RWPE2 (cell line): Measurements from ENCODE around the gene HELZ.

Source experiments
- ATAC-seq: fragments of 200-7000 bp; cut with Tn5 transposase; 3 replicates; pipeline ENCODE4 v1.9.1; 2021; ENCODE audit warnings: low read depth
- DNase-seq: peaks from one replicate; pipeline ENCODE4 v3.0.0-alpha.2; 2020; ENCODE audit warnings: low spot score
- H3K27ac ChIP-seq: fragments of 450-650 bp; 2 replicates; pipeline ENCODE4 v1.5.1; 2017; ENCODE audit warnings: mild to moderate bottlenecking; ENCODE audit not compliant: poor library complexity, severe bottlenecking
- H3K27me3 ChIP-seq: fragments of 250-450 bp; sonication (Bioruptor Pico); 2 replicates; pipeline ENCODE4 v1.5.1; 2021; ENCODE audit warnings: mild to moderate bottlenecking, moderate library complexity; ENCODE audit not compliant: insufficient read depth, poor library complexity, severe bottlenecking
- H3K36me3 ChIP-seq: fragments of 250-450 bp; sonication (Bioruptor Pico); 2 replicates; pipeline ENCODE4 v1.5.1; 2020; ENCODE audit warnings: low read depth, mild to moderate bottlenecking, moderate library complexity
- H3K4me1 ChIP-seq: fragments of 250-450 bp; sonication (Bioruptor Pico); 2 replicates; pipeline ENCODE4 v1.5.1; 2021; ENCODE audit warnings: mild to moderate bottlenecking, moderate library complexity; ENCODE audit not compliant: insufficient read depth, poor library complexity, severe bottlenecking
- H3K4me3 ChIP-seq: fragments of 250-450 bp; sonication (Bioruptor Pico); 2 replicates; pipeline ENCODE4 v1.5.1; 2021; ENCODE audit warnings: mild to moderate bottlenecking, moderate library complexity; ENCODE audit not compliant: severe bottlenecking
- H3K9me3 ChIP-seq: fragments of 250-450 bp; sonication (Bioruptor Pico); 2 replicates; pipeline ENCODE4 v1.5.1; 2021; ENCODE audit warnings: mild to moderate bottlenecking, moderate library complexity; ENCODE audit not compliant: severe bottlenecking
- TF ChIP-seq, protein P1 (sequence below): fragments of 450-650 bp; IDR thresholded peaks from one replicate; pipeline ENCODE4 v1.5.1; 2017; ENCODE audit warnings: mild to moderate bottlenecking, moderate library complexity; ENCODE audit not compliant: poor library complexity, severe bottlenecking

HELZ gene

DNA sequence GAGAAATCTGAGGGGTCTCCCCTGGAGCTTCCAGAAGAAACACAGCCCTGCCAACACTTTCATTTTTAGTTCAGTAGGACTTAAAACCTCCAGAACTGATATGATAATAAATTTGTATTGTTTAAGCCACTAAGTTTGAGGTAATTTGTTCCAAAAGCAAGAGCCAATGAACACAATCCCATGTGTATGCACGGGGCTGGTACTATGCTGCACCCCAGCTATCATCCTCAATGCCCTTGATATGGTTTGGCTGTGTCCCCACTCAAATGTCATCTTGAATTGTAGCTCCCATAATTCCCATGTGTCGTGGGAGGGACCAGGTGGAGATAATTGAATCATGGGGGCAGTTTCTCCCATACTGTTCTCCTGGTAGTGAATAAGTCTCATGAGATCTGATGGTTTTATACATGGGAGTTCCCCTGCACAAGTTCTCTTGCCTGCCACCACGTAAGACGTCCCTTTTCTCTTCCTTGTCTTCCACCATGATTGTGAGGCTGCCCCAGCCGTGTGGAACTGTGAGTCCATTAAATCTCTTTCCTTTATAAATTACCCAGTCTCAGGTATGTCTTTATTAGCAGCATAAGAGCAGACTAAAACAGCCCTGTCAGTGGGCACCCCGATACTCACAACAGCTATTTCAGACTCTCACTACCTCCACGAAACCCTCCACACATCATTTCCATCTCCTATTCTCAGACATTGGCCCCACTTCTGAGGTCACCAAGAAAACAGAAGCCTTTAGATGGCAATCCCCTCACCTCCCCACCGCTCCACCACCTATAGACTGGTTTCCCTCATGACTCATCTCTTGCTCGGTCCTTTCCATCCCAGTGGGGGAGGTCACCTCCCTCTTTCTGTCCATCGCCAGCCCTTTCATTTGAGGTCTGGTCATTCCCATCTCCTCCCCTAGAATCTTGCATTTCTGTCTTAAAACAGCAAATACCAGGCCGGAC is 209.6 kb downstream of the HELZ start:
- Histone ChIP-seq H3K4me3 (no peak overlapping the region), H3K36me3 (no peaks in the 10 kb centered on the region), H3K27ac (no peak overlapping the region), H3K27me3 (no peaks in the 10 kb centered on the region), H3K4me1 (no peaks in the 10 kb centered on the region), H3K9me3 (no peaks in the 10 kb centered on the region)
- TF ChIP-seq, protein P1, sequence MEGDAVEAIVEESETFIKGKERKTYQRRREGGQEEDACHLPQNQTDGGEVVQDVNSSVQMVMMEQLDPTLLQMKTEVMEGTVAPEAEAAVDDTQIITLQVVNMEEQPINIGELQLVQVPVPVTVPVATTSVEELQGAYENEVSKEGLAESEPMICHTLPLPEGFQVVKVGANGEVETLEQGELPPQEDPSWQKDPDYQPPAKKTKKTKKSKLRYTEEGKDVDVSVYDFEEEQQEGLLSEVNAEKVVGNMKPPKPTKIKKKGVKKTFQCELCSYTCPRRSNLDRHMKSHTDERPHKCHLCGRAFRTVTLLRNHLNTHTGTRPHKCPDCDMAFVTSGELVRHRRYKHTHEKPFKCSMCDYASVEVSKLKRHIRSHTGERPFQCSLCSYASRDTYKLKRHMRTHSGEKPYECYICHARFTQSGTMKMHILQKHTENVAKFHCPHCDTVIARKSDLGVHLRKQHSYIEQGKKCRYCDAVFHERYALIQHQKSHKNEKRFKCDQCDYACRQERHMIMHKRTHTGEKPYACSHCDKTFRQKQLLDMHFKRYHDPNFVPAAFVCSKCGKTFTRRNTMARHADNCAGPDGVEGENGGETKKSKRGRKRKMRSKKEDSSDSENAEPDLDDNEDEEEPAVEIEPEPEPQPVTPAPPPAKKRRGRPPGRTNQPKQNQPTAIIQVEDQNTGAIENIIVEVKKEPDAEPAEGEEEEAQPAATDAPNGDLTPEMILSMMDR = no peak
- DNase-seq = no peak
- ATAC-seq = no peak

DNA sequence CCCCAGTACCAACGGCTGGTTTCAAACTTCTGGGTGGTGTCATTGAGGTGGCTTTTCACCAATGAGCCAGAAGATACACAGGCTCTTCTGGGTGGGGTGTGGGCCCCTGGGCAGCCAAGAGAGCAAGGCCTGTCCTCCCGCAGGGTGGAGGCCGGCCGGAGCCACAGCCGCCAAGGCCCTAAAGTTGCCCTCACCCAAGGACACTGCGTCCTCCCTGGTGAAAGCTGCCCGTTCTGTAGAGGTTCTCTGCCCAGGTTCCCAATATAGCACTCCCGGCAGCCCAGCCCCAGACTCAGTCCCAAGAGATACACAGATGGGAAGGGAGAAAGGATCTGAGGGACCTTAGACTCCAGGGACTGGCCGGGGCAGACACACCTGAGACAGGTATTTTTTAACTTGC is 211.4 kb downstream of the HELZ start:
- ATAC-seq (no peak), DNase-seq (no peak)
- H3K4me3 ChIP-seq = no peak overlapping the region
- H3K36me3 ChIP-seq = no peaks in the 10 kb centered on the region
- H3K27ac ChIP-seq = no peak overlapping the region
- no peaks in the 10 kb centered on the region for H3K4me1 ChIP-seq
- TF ChIP-seq, protein P1 = no peak
- no peaks in the 10 kb centered on the region for H3K27me3 ChIP-seq
- H3K9me3 ChIP-seq = no peaks in the 10 kb centered on the region

DNA sequence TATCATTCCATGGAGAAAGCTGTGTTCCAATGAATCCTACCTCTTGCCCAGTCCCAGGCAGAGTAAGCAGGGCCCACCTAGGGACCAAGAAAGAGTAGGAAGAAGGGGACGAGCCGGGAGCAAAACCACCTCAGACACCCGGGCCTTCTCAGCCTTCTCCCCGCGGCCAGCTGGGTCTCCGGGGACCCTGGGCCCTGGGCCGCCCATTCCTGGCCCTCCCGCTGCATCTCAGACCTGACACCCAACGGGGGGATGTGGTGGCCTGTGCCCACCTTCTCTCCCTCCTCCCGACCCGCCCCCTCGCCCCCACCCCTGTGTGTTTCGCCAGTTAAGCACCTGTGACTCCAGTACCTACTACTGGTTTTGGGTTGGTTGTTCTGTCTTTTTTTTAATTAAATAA is 212.0 kb downstream of the HELZ start:
- H3K4me3 ChIP-seq = no peak overlapping the region
- no peaks in the 10 kb centered on the region for H3K27me3 ChIP-seq
- H3K9me3 ChIP-seq = no peaks in the 10 kb centered on the region
- ATAC-seq = no peak
- H3K4me1 ChIP-seq = no peaks in the 10 kb centered on the region
- no peak overlapping the region for H3K27ac ChIP-seq
- TF ChIP-seq, protein P1 = no peak
- H3K36me3 ChIP-seq = no peaks in the 10 kb centered on the region
- DNase-seq = no peak

DNA sequence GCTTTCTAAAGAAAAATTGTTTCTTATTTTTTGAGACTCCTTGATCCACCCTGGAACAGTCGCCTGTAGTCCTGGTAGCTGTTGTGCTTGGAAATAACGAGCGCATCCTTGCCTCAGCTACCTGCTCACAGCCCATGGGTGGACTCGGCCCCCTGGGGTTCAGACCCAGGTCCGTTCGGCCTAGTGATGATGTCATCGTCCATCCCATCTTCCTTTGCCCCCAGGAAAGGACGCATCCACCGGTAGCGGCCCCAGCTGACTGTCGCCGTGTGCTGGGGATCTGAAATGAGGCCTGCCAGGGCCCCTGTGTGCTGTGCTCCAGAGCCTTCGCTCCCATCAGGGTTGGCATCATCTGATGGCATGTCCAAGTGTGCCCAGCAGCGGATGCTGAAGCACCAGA is 212.6 kb downstream of the HELZ start:
- no peak overlapping the region for H3K4me3 ChIP-seq
- H3K27me3 ChIP-seq = no peaks in the 10 kb centered on the region
- TF ChIP-seq, protein P1 = no peak
- no peaks in the 10 kb centered on the region for H3K9me3 ChIP-seq
- no peaks in the 10 kb centered on the region for H3K36me3 ChIP-seq
- ATAC-seq = no peak
- no peaks in the 10 kb centered on the region for H3K4me1 ChIP-seq
- no peak for DNase-seq
- H3K27ac ChIP-seq = no peak overlapping the region

DNA sequence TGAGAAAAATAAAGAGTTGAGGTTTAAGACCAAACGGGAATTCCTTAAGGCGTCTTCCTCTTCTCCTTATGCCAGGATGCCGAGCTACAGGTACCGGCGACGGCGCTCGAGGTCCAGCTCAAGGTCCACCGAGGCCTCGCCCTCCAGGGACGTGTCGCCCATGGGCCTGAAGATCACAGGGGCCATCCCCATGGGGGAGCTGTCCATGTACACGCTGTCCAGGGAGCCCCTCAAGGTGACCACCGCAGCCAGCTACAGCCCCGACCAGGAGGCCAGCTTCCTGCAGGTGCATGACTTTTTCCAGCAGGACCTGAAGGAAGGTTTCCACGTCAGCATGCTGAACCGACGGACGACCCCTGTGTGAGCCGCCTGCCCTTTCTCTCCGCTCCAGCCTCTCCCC is 214.4 kb downstream of the HELZ start:
- ATAC-seq (no peak), DNase-seq (no peak)
- no peaks in the 10 kb centered on the region for H3K9me3 ChIP-seq
- H3K4me3 ChIP-seq = no peak overlapping the region
- H3K4me1 ChIP-seq = no peaks in the 10 kb centered on the region
- H3K36me3 ChIP-seq = no peaks in the 10 kb centered on the region
- H3K27me3 ChIP-seq = no peaks in the 10 kb centered on the region
- no peak overlapping the region for H3K27ac ChIP-seq
- TF ChIP-seq, protein P1 = no peak
